WTC11 (cell line): ENCODE measurements around the gene ZNF518A.

ENCODE experiments used
- CBFB ChIP-seq: sonication (generic); formaldehyde crosslinking; IDR thresholded peaks from 2 replicates; pipeline ENCODE4 v1.8.1; 2022; ENCODE audit warnings: mild to moderate bottlenecking, low read depth, missing genetic modification reagents
- GABPB1 ChIP-seq: sonication (generic); formaldehyde crosslinking; IDR thresholded peaks from 2 replicates; pipeline ENCODE4 v1.8.1; 2023; ENCODE audit warnings: mild to moderate bottlenecking, missing genetic modification reagents
- GTF2I ChIP-seq: fragments of 250-450 bp; sonication (Bioruptor Pico); conservative IDR thresholded peaks from 2 replicates; pipeline ENCODE4 v1.4.0; 2021; ENCODE audit warnings: mild to moderate bottlenecking
- JUN ChIP-seq: sonication (generic); formaldehyde crosslinking; IDR thresholded peaks from 2 replicates; pipeline ENCODE4 v1.8.0; 2023; ENCODE audit warnings: mild to moderate bottlenecking, missing genetic modification reagents
- TCF7 ChIP-seq: sonication (generic); formaldehyde crosslinking; IDR thresholded peaks from 2 replicates; pipeline ENCODE4 v1.8.0; 2022; ENCODE audit warnings: mild to moderate bottlenecking, low read depth, missing genetic modification reagents, moderate library complexity
- TEAD4 ChIP-seq: sonication (generic); formaldehyde crosslinking; IDR thresholded peaks from 2 replicates; pipeline ENCODE4 v1.8.0; 2022; ENCODE audit warnings: mild to moderate bottlenecking, missing genetic modification reagents
- ZNF121 ChIP-seq: sonication (generic); formaldehyde crosslinking; IDR thresholded peaks from 2 replicates; pipeline ENCODE4 v1.8.0; 2023; ENCODE audit warnings: missing genetic modification reagents
- ZNF263 ChIP-seq: sonication (generic); formaldehyde crosslinking; IDR thresholded peaks from 2 replicates; pipeline ENCODE4 v1.8.1; 2022; ENCODE audit warnings: low read depth, mild to moderate bottlenecking, moderate library complexity, missing genetic modification reagents
- TF ChIP-seq, protein P1 (sequence below): fragments of 200-600 bp; IDR thresholded peaks from 2 replicates; pipeline ENCODE4 v1.8.0; 2022; ENCODE audit warnings: antibody characterized with exemption
- TF ChIP-seq, protein P2 (sequence below): sonication (generic); formaldehyde crosslinking; IDR thresholded peaks from 2 replicates; pipeline ENCODE4 v1.8.1; 2023; ENCODE audit warnings: mild to moderate bottlenecking, missing genetic modification reagents, moderate library complexity
- TF ChIP-seq, protein P3 (sequence below): sonication (generic); formaldehyde crosslinking; conservative IDR thresholded peaks from 2 replicates; pipeline ENCODE4 v1.8.1; 2022; ENCODE audit warnings: mild to moderate bottlenecking, missing genetic modification reagents
- TF ChIP-seq, protein P4 (sequence below): sonication (generic); formaldehyde crosslinking; IDR thresholded peaks from 2 replicates; pipeline ENCODE4 v1.8.1; 2022; ENCODE audit warnings: mild to moderate bottlenecking, moderate library complexity, missing genetic modification reagents
- TF ChIP-seq, protein P5 (sequence below): sonication (generic); formaldehyde crosslinking; IDR thresholded peaks from 2 replicates; pipeline ENCODE4 v1.8.1; 2023; ENCODE audit warnings: mild to moderate bottlenecking, missing genetic modification reagents, moderate library complexity
- TF ChIP-seq, protein P6 (sequence below): sonication (generic); formaldehyde crosslinking; IDR thresholded peaks from 2 replicates; pipeline ENCODE4 v1.8.0; 2022; ENCODE audit warnings: mild to moderate bottlenecking, missing genetic modification reagents

DNA sequence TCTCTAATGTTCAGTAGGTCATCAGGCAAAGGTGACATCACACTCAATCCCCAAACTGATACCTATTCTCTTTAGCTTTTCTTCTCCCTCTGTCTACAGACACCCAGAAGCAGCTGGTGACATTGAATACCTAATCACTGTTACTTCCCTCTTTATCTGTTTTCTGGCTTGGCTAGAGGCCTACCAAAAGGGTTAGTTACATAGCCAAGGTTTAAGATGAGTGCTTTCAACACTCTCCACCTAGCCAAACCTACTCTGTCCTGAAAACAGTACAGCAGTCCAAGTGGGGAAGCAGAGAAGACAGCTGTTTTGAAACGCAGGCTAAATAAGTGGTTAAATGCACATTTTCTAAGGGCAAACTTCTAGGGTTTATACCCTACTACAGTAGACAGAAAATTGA lies 47.3 kb upstream of the ZNF518A start:
- TF ChIP-seq, protein P1, sequence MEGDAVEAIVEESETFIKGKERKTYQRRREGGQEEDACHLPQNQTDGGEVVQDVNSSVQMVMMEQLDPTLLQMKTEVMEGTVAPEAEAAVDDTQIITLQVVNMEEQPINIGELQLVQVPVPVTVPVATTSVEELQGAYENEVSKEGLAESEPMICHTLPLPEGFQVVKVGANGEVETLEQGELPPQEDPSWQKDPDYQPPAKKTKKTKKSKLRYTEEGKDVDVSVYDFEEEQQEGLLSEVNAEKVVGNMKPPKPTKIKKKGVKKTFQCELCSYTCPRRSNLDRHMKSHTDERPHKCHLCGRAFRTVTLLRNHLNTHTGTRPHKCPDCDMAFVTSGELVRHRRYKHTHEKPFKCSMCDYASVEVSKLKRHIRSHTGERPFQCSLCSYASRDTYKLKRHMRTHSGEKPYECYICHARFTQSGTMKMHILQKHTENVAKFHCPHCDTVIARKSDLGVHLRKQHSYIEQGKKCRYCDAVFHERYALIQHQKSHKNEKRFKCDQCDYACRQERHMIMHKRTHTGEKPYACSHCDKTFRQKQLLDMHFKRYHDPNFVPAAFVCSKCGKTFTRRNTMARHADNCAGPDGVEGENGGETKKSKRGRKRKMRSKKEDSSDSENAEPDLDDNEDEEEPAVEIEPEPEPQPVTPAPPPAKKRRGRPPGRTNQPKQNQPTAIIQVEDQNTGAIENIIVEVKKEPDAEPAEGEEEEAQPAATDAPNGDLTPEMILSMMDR: no peak
- TF ChIP-seq ZNF121 (no peak), TCF7 (CRISPR knock-in tag) (no peak), GABPB1 (CRISPR knock-in tag) (no peak), CBFB (CRISPR knock-in tag) (no peak), JUN (no peak), TEAD4 (CRISPR knock-in tag) (no peak), ZNF263 (CRISPR knock-in tag) (no peak), GTF2I (no peak)
- TF ChIP-seq, protein P2, sequence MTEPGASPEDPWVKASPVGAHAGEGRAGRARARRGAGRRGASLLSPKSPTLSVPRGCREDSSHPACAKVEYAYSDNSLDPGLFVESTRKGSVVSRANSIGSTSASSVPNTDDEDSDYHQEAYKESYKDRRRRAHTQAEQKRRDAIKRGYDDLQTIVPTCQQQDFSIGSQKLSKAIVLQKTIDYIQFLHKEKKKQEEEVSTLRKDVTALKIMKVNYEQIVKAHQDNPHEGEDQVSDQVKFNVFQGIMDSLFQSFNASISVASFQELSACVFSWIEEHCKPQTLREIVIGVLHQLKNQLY: no peak
- TF ChIP-seq, protein P3, sequence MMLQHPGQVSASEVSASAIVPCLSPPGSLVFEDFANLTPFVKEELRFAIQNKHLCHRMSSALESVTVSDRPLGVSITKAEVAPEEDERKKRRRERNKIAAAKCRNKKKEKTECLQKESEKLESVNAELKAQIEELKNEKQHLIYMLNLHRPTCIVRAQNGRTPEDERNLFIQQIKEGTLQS (CRISPR knock-in tag): no peak
- TF ChIP-seq, protein P4, sequence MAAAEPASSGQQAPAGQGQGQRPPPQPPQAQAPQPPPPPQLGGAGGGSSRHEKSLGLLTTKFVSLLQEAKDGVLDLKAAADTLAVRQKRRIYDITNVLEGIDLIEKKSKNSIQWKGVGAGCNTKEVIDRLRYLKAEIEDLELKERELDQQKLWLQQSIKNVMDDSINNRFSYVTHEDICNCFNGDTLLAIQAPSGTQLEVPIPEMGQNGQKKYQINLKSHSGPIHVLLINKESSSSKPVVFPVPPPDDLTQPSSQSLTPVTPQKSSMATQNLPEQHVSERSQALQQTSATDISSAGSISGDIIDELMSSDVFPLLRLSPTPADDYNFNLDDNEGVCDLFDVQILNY (CRISPR knock-in tag): no peak
- TF ChIP-seq, protein P5, sequence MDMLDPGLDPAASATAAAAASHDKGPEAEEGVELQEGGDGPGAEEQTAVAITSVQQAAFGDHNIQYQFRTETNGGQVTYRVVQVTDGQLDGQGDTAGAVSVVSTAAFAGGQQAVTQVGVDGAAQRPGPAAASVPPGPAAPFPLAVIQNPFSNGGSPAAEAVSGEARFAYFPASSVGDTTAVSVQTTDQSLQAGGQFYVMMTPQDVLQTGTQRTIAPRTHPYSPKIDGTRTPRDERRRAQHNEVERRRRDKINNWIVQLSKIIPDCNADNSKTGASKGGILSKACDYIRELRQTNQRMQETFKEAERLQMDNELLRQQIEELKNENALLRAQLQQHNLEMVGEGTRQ: no peak
- TF ChIP-seq, protein P6, sequence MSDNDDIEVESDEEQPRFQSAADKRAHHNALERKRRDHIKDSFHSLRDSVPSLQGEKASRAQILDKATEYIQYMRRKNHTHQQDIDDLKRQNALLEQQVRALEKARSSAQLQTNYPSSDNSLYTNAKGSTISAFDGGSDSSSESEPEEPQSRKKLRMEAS: no peak
